ENCODE measurements around the gene MAMDC4.
A peak's percentile ranks its signal among the peaks of the same experiment; 100 is the strongest.

The MAMDC4 gene

GRCh38 chr9:136840140-136840876 lies 11.8 kb upstream of the MAMDC4 start (continued):
- no peak for TF ChIP-seq ZNF518A (tag by site-specific recombination; conservative IDR thresholded peaks at IDR 0.05; ENCODE audit: low read depth)
- no peak for TF ChIP-seq ZNF140 (tag by site-specific recombination; IDR thresholded peaks at IDR 0.05)
- TF ChIP-seq ZNF548 (tag by site-specific recombination; IDR thresholded peaks at IDR 0.05): no peak
- 0 out of 2 replicates have a peak, but pooled peaks have one; percentile 9 for TF ChIP-seq ZNF692 (tag by site-specific recombination; IDR thresholded peaks at IDR 0.05)
- no peak for TF ChIP-seq ZNF146 (tag by site-specific recombination; IDR thresholded peaks at IDR 0.05)
- no peak for TF ChIP-seq PRDM1 (tag by site-specific recombination; IDR thresholded peaks at IDR 0.05)
- no peak for TF ChIP-seq ZNF274 (IDR thresholded peaks at IDR 0.05; ENCODE audit: low read length)
- no peak for TF ChIP-seq ZNF274 (tag by site-specific recombination; IDR thresholded peaks at IDR 0.05; ENCODE audit: borderline replicate concordance)
- TF ChIP-seq PATZ1 (tag by site-specific recombination; IDR thresholded peaks at IDR 0.05): peak; percentile 38
- no peak for TF ChIP-seq KLF7 (tag by site-specific recombination; IDR thresholded peaks at IDR 0.05; ENCODE audit: borderline replicate concordance)
- no peak for TF ChIP-seq ZNF239 (tag by site-specific recombination; IDR thresholded peaks at IDR 0.05)
- TF ChIP-seq ZIC2 (tag by site-specific recombination; IDR thresholded peaks at IDR 0.05): peak; percentile 86

- H3K27ac ChIP-seq (ENCODE audit: extremely low read depth, low read depth, low read length): peak overlapping the region; percentile 22; the same call in 1 of the 2 replicates
- H3K9me3 ChIP-seq (ENCODE audit: control insufficient read depth, insufficient read depth, low read depth, low read length): no peaks in the 10 kb centered on the region
- ChIA-PET CTCF (interaction anchor here (0.5 to 3.6 kb wide), 11 partner anchors 10 to 535 kb away, joined by 3 to 27 read pairs (median 3); no protein-coding TSS in a partner anchor), POLR2A (interaction anchor here (0.5 to 3.7 kb wide), 8 partner anchors 21 to 382 kb away, joined by 3 to 17 read pairs (median 4); partner anchors contain the start of genes CLIC3, TMEM141 and TRAF2)
- 0 out of 2 replicates have a peak, but pooled peaks cover 5% of the 10 kb centered on the region for H3K4me1 ChIP-seq (ENCODE audit: control insufficient read depth, insufficient read depth, low read length)
- H3K4me3 ChIP-seq (ENCODE audit: low read depth, low read length): no peak overlapping the region
- H3K36me3 ChIP-seq (ENCODE audit: control insufficient read depth in 2 of 2, insufficient read depth in 1 of 2, low read length in 2 of 2): peaks cover 0 to 34% of the 10 kb centered on the region in 2 experiments; a peak in 2 of 3 replicates
- no peak for TF ChIP-seq ZNF16 (tag by site-specific recombination; IDR thresholded peaks at IDR 0.05; ENCODE audit: low read depth)
- TF ChIP-seq SP3 (tag by site-specific recombination; IDR thresholded peaks at IDR 0.05): peak; percentile 52
- TF ChIP-seq ZNF114 (tag by site-specific recombination; IDR thresholded peaks at IDR 0.05): no peak
- TF ChIP-seq ZNF211 (tag by site-specific recombination; IDR thresholded peaks at IDR 0.05; ENCODE audit: low read depth): no peak
- TF ChIP-seq, protein P1, sequence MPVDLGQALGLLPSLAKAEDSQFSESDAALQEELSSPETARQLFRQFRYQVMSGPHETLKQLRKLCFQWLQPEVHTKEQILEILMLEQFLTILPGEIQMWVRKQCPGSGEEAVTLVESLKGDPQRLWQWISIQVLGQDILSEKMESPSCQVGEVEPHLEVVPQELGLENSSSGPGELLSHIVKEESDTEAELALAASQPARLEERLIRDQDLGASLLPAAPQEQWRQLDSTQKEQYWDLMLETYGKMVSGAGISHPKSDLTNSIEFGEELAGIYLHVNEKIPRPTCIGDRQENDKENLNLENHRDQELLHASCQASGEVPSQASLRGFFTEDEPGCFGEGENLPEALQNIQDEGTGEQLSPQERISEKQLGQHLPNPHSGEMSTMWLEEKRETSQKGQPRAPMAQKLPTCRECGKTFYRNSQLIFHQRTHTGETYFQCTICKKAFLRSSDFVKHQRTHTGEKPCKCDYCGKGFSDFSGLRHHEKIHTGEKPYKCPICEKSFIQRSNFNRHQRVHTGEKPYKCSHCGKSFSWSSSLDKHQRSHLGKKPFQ (tag by site-specific recombination; IDR thresholded peaks at IDR 0.05): no peak
- TF ChIP-seq PATZ1 (tag by site-specific recombination; IDR thresholded peaks at IDR 0.05): peak; percentile 91
- no peak for TF ChIP-seq ZNF561 (tag by site-specific recombination; IDR thresholded peaks at IDR 0.05; ENCODE audit: borderline replicate concordance)
- no peak for TF ChIP-seq ZSCAN30 (tag by site-specific recombination; IDR thresholded peaks at IDR 0.05)
- no peak for TF ChIP-seq ZNF174 (tag by site-specific recombination; IDR thresholded peaks at IDR 0.05)
- no peak for TF ChIP-seq FEZF1 (tag by site-specific recombination; IDR thresholded peaks at IDR 0.05)
- TF ChIP-seq ZNF514 (tag by site-specific recombination; IDR thresholded peaks at IDR 0.05): no peak
Measured at GRCh38 chr9:136840877-136841645, 11.1 kb upstream of the MAMDC4 start.
